ENCODE measurements around the gene CEMIP2. TPM values are rescaled to one million over a fixed set of nuclear protein-coding genes. Genes with fewer than 3 reads are reported as not detected.

CEMIP2 gene
- total and polyA plus RNA-seq, 4 donors: 37.3 to 150 (median 89.9) TPM

- DNase-seq: no peak
- Histone ChIP-seq H3K4me1 (ENCODE audit: control insufficient read depth in 5 of 5, insufficient read depth in 5 of 5, low read length in 5 of 5) (peaks cover 2 to 15% (median 6%) of the 10 kb centered on the region in 5 donors), H3K27me3 (ENCODE audit: control insufficient read depth in 3 of 3, insufficient read depth in 3 of 3, low read length in 2 of 3) (no peaks in the 10 kb centered on the region), H3K9me3 (ENCODE audit: control insufficient read depth in 4 of 4, insufficient read depth in 3 of 4, low read length in 3 of 4) (no peaks in the 10 kb centered on the region), H3K36me3 (ENCODE audit: control insufficient read depth in 4 of 4, insufficient read depth in 4 of 4, low read length in 4 of 4) (no peaks in the 10 kb centered on the region), H3K27ac (ENCODE audit: low read depth in 1 of 2, low read length in 1 of 2) (no peak overlapping the region), H3K9ac (ENCODE audit: insufficient read depth in 1 of 2, low read length in 2 of 2) (no peak overlapping the region), H3K4me3 (no peak overlapping the region)
- WGBS, 2 donors: 48 to 74% methylated on average over 3 of the region's 3 CpGs
- no peak for TF ChIP-seq CTCF (IDR thresholded peaks at IDR 0.05; ENCODE audit: control extremely low read depth, extremely low read depth)
- ATAC-seq (ENCODE audit: insufficient read depth, low FRiP score): no peak
These were observed 93.0 kb downstream of the CEMIP2 start for GRCh38 chr9:71675105-71675856.

GRCh38 chr9:71672573-71672972, 95.7 kb downstream of the CEMIP2 start:
- no peak for ATAC-seq (ENCODE audit: insufficient read depth, low FRiP score)
- Histone ChIP-seq H3K9ac (ENCODE audit: insufficient read depth in 1 of 2, low read length in 2 of 2) (no peak overlapping the region), H3K36me3 (ENCODE audit: control insufficient read depth in 4 of 4, insufficient read depth in 4 of 4, low read length in 4 of 4) (no peaks in the 10 kb centered on the region), H3K27ac (ENCODE audit: low read depth in 1 of 2, low read length in 1 of 2) (no peak overlapping the region), H3K4me1 (ENCODE audit: control insufficient read depth in 5 of 5, insufficient read depth in 5 of 5, low read length in 5 of 5) (peaks cover 0 to 6% (median 2%) of the 10 kb centered on the region in 5 donors), H3K4me3 (no peak overlapping the region), H3K27me3 (ENCODE audit: control insufficient read depth in 3 of 3, insufficient read depth in 3 of 3, low read length in 2 of 3) (no peaks in the 10 kb centered on the region), H3K9me3 (ENCODE audit: control insufficient read depth in 4 of 4, insufficient read depth in 3 of 4, low read length in 3 of 4) (no peaks in the 10 kb centered on the region)
- WGBS, 2 donors: 95 to 97% methylated on average over 1 of the region's 1 CpG
- no peak for TF ChIP-seq CTCF (IDR thresholded peaks at IDR 0.05; ENCODE audit: control extremely low read depth, extremely low read depth)
- no peak for DNase-seq

- no peaks in the 10 kb centered on the region for H3K36me3 ChIP-seq (ENCODE audit: control insufficient read depth in 4 of 4, insufficient read depth in 4 of 4, low read length in 4 of 4)
- TF ChIP-seq CTCF (IDR thresholded peaks at IDR 0.05; ENCODE audit: control extremely low read depth, extremely low read depth): no peak
- H3K9me3 ChIP-seq (ENCODE audit: control insufficient read depth in 4 of 4, insufficient read depth in 3 of 4, low read length in 3 of 4): no peaks in the 10 kb centered on the region
- no peak overlapping the region for H3K27ac ChIP-seq (ENCODE audit: low read depth in 1 of 2, low read length in 1 of 2)
- 80 to 82% methylated on average over 3 of the region's 3 CpGs for WGBS, 2 donors
- DNase-seq (no peak), ATAC-seq (ENCODE audit: insufficient read depth, low FRiP score) (no peak)
- no peak overlapping the region for H3K4me3 ChIP-seq
- H3K4me1 ChIP-seq (ENCODE audit: control insufficient read depth in 5 of 5, insufficient read depth in 5 of 5, low read length in 5 of 5): peaks cover 0 to 4% (median 0%) of the 10 kb centered on the region in 5 donors
- H3K9ac ChIP-seq (ENCODE audit: insufficient read depth in 1 of 2, low read length in 2 of 2): no peak overlapping the region
- no peaks in the 10 kb centered on the region for H3K27me3 ChIP-seq (ENCODE audit: control insufficient read depth in 3 of 3, insufficient read depth in 3 of 3, low read length in 2 of 3)
These were observed 97.0 kb downstream of the CEMIP2 start for GRCh38 chr9:71671289-71671688.
